B cell (primary cell): Measurements from ENCODE around the gene CAMKV.

ENCODE experiments used
- CTCF ChIP-seq: fragments of 200-600 bp; IDR thresholded peaks from one replicate; pipeline ENCODE4 v1.8.0; 2022; ENCODE audit warnings: antibody characterized with exemption, mild to moderate bottlenecking
- EZH2 ChIP-seq: IDR thresholded peaks from 2 replicates; pipeline ENCODE4 v1.6.1; 2012; ENCODE audit warnings: borderline replicate concordance, low read depth, mild to moderate bottlenecking, moderate library complexity, low read length; ENCODE audit not compliant: insufficient read depth, poor library complexity, severe bottlenecking

GRCh38 chr3:49842843-49843517 is 26.7 kb downstream of the CAMKV start:
- TF ChIP-seq CTCF: no peak
- no peak for TF ChIP-seq EZH2
